Liver (tissue), 9 donors: ENCODE results near the gene CAMKV. TPM values are rescaled to one million over a fixed set of nuclear protein-coding genes. Genes with fewer than 3 reads are reported as not detected.

Experiments used
- DNase-seq: peaks from one replicate; pipeline ENCODE4 v3.0.0-alpha.2; 2017; ENCODE audit warnings: low spot score
- H3K27ac ChIP-seq, 2 donors: one replicate each; pipeline ENCODE4 v1.7.0; 2013; ENCODE audit warnings: inconsistent platforms in 2 of 2, low read length in 2 of 2, control low read depth in 1 of 2, low read depth in 1 of 2, mild to moderate bottlenecking in 1 of 2
- H3K27me3 ChIP-seq, 4 donors: one replicate each; pipeline versions ENCODE4 v1.6.1 to v1.7.0; 2013; ENCODE audit warnings: low read length in 3 of 4, inconsistent platforms in 1 of 4, mild to moderate bottlenecking in 1 of 4, moderate library complexity in 1 of 4; ENCODE audit not compliant: control insufficient read depth in 4 of 4, insufficient read depth in 4 of 4
- H3K36me3 ChIP-seq, 4 donors: one replicate each; pipeline versions ENCODE4 v1.6.1 to v1.7.0; 2013; ENCODE audit warnings: low read length in 3 of 4, mild to moderate bottlenecking in 3 of 4, low read depth in 1 of 4, moderate library complexity in 1 of 4; ENCODE audit not compliant: control insufficient read depth in 4 of 4, insufficient read depth in 3 of 4
- H3K4me1 ChIP-seq, 4 donors: one replicate each; pipeline versions ENCODE4 v1.6.1 to v1.7.0; 2013; ENCODE audit warnings: low read length in 3 of 4, mild to moderate bottlenecking in 3 of 4, moderate library complexity in 1 of 4; ENCODE audit not compliant: control insufficient read depth in 4 of 4, insufficient read depth in 4 of 4
- H3K4me3 ChIP-seq, 3 donors: one replicate each; pipeline versions ENCODE4 v1.6.1 to v1.7.0; 2013; ENCODE audit warnings: low read length in 3 of 3, control low read depth in 1 of 3, low read depth in 1 of 3, mild to moderate bottlenecking in 1 of 3
- H3K9ac ChIP-seq, 2 donors: one replicate each; pipeline ENCODE4 v1.7.0; 2013; ENCODE audit warnings: low read length in 2 of 2, mild to moderate bottlenecking in 2 of 2, moderate library complexity in 2 of 2, control low read depth in 1 of 2, low read depth in 1 of 2
- H3K9me3 ChIP-seq, 4 donors: one replicate each; pipeline versions ENCODE4 v1.6.1 to v1.7.0; 2013; ENCODE audit warnings: low read length in 3 of 4; ENCODE audit not compliant: control insufficient read depth in 4 of 4
- EGR1 ChIP-seq, 2 donors: IDR thresholded peaks; 2 replicates each; pipeline ENCODE4 v1.6.1; 2016 to 2018; ENCODE audit warnings: antibody characterized with exemption in 2 of 2, low read depth in 2 of 2
- FOXA1 ChIP-seq: IDR thresholded peaks from 2 replicates; pipeline ENCODE4 v1.6.1; 2016; ENCODE audit warnings: antibody characterized with exemption
- FOXA2 ChIP-seq: IDR thresholded peaks from 2 replicates; pipeline ENCODE4 v1.6.1; 2016; ENCODE audit warnings: antibody characterized with exemption
- GABPA ChIP-seq, 2 donors: IDR thresholded peaks in 1 of 2; conservative IDR thresholded peaks in 1 of 2; 2 replicates each; pipeline ENCODE4 v1.6.1; 2016; ENCODE audit warnings: antibody characterized with exemption in 2 of 2, mild to moderate bottlenecking in 1 of 2, moderate library complexity in 1 of 2
- HNF4A ChIP-seq, 2 donors: conservative IDR thresholded peaks; 2 replicates each; pipeline ENCODE4 v1.6.1; 2016; ENCODE audit warnings: antibody characterized with exemption in 2 of 2, mild to moderate bottlenecking in 2 of 2
- HNF4G ChIP-seq: IDR thresholded peaks from 2 replicates; pipeline ENCODE4 v1.6.1; 2016; ENCODE audit warnings: antibody characterized with exemption
- JUND ChIP-seq, 2 donors: IDR thresholded peaks; 2 replicates each; pipeline ENCODE4 v1.6.1; 2016; ENCODE audit warnings: antibody characterized with exemption in 2 of 2
- MAX ChIP-seq: IDR thresholded peaks from 2 replicates; pipeline ENCODE4 v1.6.1; 2016; ENCODE audit warnings: antibody characterized with exemption
- NR2F2 ChIP-seq: IDR thresholded peaks from 2 replicates; pipeline ENCODE4 v1.6.1; 2016; ENCODE audit warnings: antibody characterized with exemption
- RAD21 ChIP-seq, 2 donors: IDR thresholded peaks; 2 replicates each; pipeline ENCODE4 v1.6.1; 2016; ENCODE audit warnings: antibody characterized with exemption in 2 of 2, mild to moderate bottlenecking in 2 of 2
- REST ChIP-seq: IDR thresholded peaks from 2 replicates; pipeline ENCODE4 v1.6.1; 2016; ENCODE audit warnings: antibody characterized with exemption, mild to moderate bottlenecking
- RXRA ChIP-seq, 2 donors: IDR thresholded peaks; 2 replicates each; pipeline ENCODE4 v1.6.1; 2017 to 2018; ENCODE audit warnings: antibody characterized with exemption in 2 of 2, mild to moderate bottlenecking in 1 of 2
- TAF1 ChIP-seq: conservative IDR thresholded peaks from 2 replicates; pipeline ENCODE4 v1.6.1; 2016; ENCODE audit warnings: antibody characterized with exemption, mild to moderate bottlenecking
- YY1 ChIP-seq: IDR thresholded peaks from 2 replicates; pipeline ENCODE4 v1.6.1; 2016; ENCODE audit warnings: antibody characterized with exemption, mild to moderate bottlenecking
- WGBS: extraction: QIAGEN DNeasy Blood & Tissue Kit; methylation state at CpG from one replicate; pipeline ENCODE4 v1.1.7; 2013; 5-methylcytosine and 5-hydroxymethylcytosine counted together
- polyA plus RNA-seq, 2 donors: library from polyadenylated mRNA; stranded (reverse) in 1 of 2; unstranded in 1 of 2; fragments of 200-250 nt in 1 of 2; fragments of >200 nt in 1 of 2; fragmentation: Nextera tagmentation in 1 of 2; extraction: Ambion mirVana in 1 of 2; gene quantifications; one replicate each; pipeline versions ENCODE4 v1.2.1 to v1.2.3, GENCODE V29; 2013 to 2015
- total RNA-seq, 2 donors: library from RNA; depleted of rRNA; stranded (reverse); fragments of >200 nt; gene quantifications; one replicate each; pipeline ENCODE4 v1.2.3, GENCODE V29; 2014
- TF ChIP-seq, protein P1 (sequence below): fragments of 150-350 bp; IDR thresholded peaks from 2 replicates; pipeline ENCODE4 v1.5.1; 2017; ENCODE audit warnings: improper control_type of control experiment, low read depth, low read length; ENCODE audit not compliant: missing input control
- TF ChIP-seq, protein P2 (sequence below): IDR thresholded peaks from 2 replicates; pipeline ENCODE4 v1.6.1; 2016; ENCODE audit warnings: antibody characterized with exemption
- TF ChIP-seq, protein P3 (sequence below): IDR thresholded peaks from 2 replicates; pipeline ENCODE4 v1.6.1; 2016; ENCODE audit warnings: antibody characterized with exemption
- donor health status: healthy.
- donor health status: healthy.
- donor health status: healthy.
- donor health status: healthy.
- donor health status: healthy.

CAMKV gene
- total and polyA plus RNA-seq, 4 donors: not detected

DNA sequence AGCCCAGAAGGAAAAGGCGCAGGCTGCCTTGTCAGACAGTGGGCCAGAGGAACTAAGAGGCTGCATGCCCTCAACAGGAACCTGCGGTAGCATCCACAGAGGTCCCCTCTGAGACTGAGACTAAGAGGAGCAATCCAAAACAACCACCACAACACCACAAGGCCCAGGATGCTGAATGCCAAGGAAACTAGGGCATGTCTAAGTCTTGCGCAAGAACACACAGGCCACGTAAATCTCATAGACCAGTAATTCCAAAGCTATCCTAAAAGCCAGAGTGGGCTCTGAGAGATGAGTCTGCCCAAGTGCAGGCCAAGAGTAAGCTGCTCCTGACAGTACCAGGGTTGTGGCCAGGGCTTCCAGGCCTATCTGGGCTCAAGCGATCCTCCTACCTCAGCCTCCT, 47.0 kb upstream of the CAMKV start:
- H3K9ac ChIP-seq: no peak overlapping the region
- 89% methylated on average over 5 of the region's 5 CpGs for WGBS
- H3K4me3 ChIP-seq: no peak overlapping the region
- no peaks in the 10 kb centered on the region for H3K9me3 ChIP-seq
- peaks cover 0 to 16% (median 4%) of the 10 kb centered on the region in 4 donors for H3K36me3 ChIP-seq
- no peaks in the 10 kb centered on the region for H3K27me3 ChIP-seq
- DNase-seq: no peak
- H3K4me1 ChIP-seq: no peaks in the 10 kb centered on the region
- TF ChIP-seq, protein P1, sequence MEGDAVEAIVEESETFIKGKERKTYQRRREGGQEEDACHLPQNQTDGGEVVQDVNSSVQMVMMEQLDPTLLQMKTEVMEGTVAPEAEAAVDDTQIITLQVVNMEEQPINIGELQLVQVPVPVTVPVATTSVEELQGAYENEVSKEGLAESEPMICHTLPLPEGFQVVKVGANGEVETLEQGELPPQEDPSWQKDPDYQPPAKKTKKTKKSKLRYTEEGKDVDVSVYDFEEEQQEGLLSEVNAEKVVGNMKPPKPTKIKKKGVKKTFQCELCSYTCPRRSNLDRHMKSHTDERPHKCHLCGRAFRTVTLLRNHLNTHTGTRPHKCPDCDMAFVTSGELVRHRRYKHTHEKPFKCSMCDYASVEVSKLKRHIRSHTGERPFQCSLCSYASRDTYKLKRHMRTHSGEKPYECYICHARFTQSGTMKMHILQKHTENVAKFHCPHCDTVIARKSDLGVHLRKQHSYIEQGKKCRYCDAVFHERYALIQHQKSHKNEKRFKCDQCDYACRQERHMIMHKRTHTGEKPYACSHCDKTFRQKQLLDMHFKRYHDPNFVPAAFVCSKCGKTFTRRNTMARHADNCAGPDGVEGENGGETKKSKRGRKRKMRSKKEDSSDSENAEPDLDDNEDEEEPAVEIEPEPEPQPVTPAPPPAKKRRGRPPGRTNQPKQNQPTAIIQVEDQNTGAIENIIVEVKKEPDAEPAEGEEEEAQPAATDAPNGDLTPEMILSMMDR: no peak
- TF ChIP-seq YY1: no peak
- no peak for TF ChIP-seq EGR1 (IDR thresholded peaks at IDR 0.05; ENCODE audit: low read depth in 2 of 2)
- no peak for TF ChIP-seq RAD21 (IDR thresholded peaks at IDR 0.05)
- no peak for TF ChIP-seq TAF1
- TF ChIP-seq MAX: no peak
- TF ChIP-seq, protein P2, sequence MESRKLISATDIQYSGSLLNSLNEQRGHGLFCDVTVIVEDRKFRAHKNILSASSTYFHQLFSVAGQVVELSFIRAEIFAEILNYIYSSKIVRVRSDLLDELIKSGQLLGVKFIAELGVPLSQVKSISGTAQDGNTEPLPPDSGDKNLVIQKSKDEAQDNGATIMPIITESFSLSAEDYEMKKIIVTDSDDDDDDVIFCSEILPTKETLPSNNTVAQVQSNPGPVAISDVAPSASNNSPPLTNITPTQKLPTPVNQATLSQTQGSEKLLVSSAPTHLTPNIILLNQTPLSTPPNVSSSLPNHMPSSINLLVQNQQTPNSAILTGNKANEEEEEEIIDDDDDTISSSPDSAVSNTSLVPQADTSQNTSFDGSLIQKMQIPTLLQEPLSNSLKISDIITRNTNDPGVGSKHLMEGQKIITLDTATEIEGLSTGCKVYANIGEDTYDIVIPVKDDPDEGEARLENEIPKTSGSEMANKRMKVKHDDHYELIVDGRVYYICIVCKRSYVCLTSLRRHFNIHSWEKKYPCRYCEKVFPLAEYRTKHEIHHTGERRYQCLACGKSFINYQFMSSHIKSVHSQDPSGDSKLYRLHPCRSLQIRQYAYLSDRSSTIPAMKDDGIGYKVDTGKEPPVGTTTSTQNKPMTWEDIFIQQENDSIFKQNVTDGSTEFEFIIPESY: no peak
- TF ChIP-seq RXRA (IDR thresholded peaks at IDR 0.05): no peak
- no peak for TF ChIP-seq HNF4A (conservative IDR thresholded peaks at IDR 0.05)
- no peak for TF ChIP-seq FOXA1
- TF ChIP-seq, protein P3, sequence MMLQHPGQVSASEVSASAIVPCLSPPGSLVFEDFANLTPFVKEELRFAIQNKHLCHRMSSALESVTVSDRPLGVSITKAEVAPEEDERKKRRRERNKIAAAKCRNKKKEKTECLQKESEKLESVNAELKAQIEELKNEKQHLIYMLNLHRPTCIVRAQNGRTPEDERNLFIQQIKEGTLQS: no peak
- TF ChIP-seq FOXA2: no peak
- no peak for TF ChIP-seq JUND (IDR thresholded peaks at IDR 0.05)
- TF ChIP-seq GABPA (IDR thresholded peaks at IDR 0.05 in 1 of 2, conservative IDR thresholded peaks at IDR 0.05 in 1 of 2): no peak
- TF ChIP-seq NR2F2: no peak
- TF ChIP-seq REST: no peak
- no peak overlapping the region for H3K27ac ChIP-seq

DNA sequence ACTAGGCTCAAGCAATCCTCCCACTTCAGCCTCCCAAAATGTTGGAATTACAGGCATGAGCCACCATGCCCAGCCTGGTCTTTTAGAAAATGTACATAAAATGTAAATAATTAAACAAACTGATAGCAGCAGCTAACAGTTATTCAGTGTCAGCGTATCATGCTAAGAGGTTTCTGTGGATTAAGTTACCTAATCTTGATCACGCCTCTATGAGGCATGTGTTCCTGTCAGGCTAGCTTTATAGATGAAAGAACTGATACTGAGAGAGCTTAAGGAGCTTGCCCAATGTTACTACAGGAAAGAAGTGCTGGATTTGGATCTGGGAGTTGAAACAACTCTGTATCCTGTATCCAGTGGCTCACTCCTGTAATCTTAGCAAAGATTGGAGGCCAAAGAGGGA, 45.2 kb upstream of the CAMKV start:
- Histone ChIP-seq H3K9me3 (no peaks in the 10 kb centered on the region), H3K36me3 (peaks cover 2 to 33% (median 6%) of the 10 kb centered on the region in 4 donors), H3K27me3 (no peaks in the 10 kb centered on the region), H3K4me1 (no peaks in the 10 kb centered on the region), H3K9ac (no peak overlapping the region), H3K27ac (no peak overlapping the region), H3K4me3 (no peak overlapping the region)
- DNase-seq: no peak
- WGBS: 88% methylated on average over 2 of the region's 2 CpGs
- TF ChIP-seq YY1: no peak
- no peak for TF ChIP-seq HNF4G
- no peak for TF ChIP-seq RXRA (IDR thresholded peaks at IDR 0.05)
- TF ChIP-seq, protein P2: no peak
- no peak for TF ChIP-seq FOXA1
- TF ChIP-seq REST: no peak
- TF ChIP-seq RAD21 (IDR thresholded peaks at IDR 0.05): no peak
- no peak for TF ChIP-seq GABPA (IDR thresholded peaks at IDR 0.05 in 1 of 2, conservative IDR thresholded peaks at IDR 0.05 in 1 of 2)
